HG03558 (cell line): Measurements from ENCODE around the gene AURKAIP1.

Experiments
- ATAC-seq: cut with Tn5 transposase; IDR thresholded peaks from one replicate; pipeline ENCODE4 v1.9.1; 2021; ENCODE audit warnings: moderate number of reproducible peaks; ENCODE audit not compliant: unreplicated experiment; ENCODE audit errors: extremely low read depth

Gene AURKAIP1

DNA sequence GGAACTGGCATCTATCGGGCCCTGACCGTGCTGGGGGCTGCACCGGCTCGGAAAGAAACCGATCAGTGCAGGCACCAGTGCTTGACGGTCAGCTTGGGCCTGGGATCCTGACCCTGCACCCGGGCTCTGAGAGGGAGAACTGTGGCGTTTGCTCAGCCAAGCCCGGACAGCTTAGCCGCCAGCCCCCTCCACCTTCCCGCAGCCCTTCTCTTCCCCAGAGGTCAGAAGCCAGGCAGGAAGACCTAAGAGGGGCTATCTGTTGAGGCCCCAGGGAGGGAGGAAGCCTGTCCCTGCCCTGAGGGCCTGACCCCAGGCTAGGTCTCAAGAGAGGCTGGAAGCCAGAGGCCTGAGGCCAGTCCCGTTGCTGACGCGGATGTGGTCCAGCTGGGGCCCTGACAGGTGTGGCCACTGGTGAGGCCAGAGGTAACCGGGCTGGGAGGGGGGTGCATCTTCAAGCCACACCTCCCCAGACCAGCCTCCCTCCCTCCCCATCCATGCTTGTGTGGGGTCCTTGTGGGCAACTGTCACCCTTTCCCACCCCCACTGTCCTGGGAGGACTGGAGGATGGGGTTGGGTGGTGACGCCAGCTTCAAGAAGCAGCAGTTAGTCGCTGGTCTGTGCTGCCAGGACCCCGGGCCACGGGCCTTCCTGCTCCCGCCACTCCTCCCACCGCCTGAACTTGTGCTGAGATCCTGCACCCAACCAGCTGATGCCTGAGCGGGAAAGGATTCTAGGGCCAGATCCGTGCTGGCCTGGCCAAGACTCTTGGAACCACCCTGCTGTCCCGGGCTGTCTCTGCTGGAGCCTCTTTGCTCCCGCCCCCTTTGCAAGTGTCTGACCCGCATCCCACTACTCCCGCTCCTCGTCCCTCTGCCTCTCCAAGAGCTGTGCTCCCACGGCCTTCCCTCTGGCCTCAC, 23.2 kb downstream of the AURKAIP1 start:
- no peak for ATAC-seq

DNA sequence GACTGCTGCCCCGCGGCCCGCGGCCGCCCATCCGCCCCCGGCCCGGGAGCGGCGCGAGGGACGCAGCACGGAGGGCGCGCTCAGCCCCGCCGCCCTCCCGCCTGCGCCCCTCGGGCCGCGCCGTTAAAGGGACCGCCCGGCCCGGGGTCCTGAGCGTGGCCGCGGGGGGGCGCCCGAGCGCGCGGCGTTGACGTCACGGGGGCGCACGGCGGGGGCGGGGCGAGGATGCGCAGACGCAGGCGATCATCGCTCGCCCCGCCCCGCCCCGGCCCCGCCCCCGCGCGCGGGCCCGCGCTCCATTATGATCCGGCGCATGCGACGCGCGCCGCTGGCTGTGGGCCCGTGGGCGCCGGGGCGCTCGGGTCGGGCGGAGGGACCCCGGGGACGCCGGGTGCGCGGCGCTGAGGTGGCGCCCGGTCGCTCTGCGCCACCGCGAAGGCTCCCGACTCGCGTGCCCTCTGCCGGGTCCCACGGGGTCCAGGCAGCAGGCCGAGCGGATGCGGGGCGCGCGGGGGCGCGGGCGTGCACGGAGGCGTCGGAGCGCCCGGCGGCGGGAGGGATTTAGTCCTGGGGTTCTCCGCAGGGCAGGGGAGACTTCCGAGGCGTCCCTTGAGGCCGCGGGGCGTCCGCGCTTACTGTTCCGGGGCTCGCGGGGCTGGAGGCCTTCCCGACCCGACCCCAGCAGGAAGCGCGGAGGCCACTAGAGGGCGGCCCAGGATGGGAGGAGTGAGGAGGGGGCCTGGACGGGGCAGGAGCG, 25.6 kb downstream of the AURKAIP1 start, which contains the start of gene DVL1:
TSS of gene DVL1 (minus strand) at position 163 of the 757 bp plus-strand sequence. CDS start 353 bp downstream, outside the sequence.
- no peak for ATAC-seq

DNA sequence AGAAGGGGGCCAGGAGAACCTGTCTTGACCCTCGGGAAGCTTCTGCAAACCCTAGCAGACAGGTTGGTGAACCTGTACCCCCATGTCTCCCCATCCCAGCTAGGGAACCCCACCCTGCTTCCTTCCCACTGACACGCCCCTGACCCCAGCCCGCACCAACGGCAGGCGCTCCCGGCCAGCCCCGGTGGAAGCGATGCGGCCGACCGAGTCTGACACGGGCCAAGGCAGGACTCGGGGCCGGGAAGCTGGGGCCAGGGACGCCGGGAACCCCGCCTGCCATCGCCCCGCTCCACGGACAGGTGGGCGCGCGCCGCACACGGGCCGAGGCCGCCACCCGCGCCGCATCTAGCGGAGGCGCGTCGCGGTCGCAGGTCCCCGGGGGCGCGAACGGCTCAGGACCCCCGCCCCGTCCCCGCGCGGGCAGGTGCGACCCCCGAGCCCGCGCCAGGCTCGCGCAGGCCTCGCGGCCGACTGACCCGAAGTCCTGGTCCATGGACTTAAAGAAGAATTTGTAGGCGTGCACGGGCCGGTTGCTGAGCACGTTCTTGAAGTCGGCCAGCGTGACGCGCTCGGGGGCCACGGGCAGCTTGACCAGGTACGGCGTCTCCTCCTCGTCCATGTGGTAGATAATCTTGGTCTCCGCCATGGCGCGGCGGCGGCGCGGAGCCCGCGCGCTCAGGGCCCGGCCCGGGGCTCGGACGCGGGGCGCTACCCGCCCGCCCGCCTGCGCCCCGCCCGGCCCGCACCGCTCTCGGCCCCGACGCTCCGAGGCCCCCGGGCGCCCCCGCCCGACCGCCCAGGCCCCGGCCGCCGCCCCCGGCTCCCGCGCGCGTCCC, 26.4 kb downstream of the AURKAIP1 start:
- no peak for ATAC-seq

DNA sequence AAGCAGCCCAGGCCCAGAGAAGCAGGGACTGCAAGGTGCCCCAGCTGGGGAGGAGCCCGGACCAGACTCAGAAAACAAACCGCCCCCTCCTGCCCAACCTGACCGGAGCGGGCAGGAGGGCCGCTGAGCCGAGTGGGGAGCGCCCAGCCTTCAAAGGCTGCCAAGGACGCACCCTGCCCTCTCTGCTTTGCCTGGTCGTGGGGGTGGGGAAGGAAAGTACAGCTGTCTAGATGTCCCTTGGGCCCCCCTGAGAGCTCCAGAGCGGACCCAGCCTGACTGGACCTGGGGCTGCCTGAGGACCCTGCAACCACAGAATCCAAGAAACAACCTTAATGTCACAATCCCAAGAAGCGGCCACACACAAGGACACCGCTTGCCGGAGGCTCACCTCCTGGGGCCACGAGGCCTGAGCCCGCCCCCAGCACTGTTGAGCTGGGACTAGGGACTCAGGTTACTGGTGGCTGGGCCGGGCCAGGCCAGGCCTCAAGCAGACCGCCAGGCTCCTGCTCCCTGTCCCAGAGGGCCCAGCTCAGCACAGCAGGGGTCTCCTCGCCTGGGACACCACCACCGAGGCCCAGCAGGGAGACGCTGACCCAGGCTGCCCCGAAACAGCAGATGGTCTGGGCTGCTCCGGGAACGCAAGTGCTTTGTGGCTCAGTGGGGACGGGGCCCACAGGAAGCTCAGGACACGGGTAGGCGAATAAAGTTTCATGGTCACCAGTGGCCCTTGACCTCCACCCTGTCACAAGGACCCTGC, 27.2 kb downstream of the AURKAIP1 start:
- no peak for ATAC-seq

DNA sequence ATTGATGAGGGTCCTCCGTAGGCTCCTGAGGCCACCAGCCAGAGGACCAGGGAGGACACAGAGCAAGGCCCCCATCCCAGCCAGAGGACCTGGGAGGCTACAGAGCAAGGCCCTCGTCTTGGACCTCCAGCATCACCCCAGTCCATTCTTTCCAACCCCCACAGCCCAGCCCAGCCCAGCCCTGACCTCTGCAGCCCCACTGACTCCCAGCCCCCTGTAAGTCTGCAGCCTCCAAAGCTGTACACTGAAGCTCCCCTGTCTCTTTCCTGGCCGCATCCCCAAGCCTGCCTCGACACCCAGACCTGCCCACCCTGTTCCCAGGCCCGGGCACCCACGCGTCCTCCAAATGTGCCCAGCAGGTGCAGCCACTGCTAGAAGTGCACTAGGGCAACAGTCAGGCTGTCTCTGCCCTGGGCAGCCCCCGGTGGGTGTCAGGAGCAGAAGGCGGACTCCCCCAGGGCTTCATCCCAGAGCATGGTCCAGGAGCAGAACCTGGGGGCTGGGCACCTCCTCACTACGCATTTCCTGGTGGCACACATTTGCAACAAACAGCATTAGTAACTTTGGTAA, 27.9 kb downstream of the AURKAIP1 start:
- ATAC-seq = no peak

DNA sequence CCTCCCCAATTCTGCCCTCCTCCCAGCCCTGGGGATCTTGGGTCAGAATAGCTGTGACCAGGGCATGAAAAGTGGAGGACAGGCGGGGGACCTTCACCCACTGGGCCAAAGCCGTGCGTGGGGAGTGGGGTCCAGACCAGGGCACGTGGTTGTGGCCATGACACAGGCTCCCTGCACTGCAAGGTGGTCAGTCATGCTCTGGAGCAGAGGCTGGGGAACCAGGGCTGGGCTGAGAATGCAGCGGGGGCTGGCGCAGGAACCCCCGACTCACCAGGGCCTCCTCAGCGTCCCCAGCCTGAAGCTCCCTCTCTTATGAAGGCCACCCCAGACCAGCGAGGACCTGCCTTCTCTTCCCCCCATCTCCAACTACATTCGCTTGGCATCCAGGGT, 28.5 kb downstream of the AURKAIP1 start:
- no peak for ATAC-seq

DNA sequence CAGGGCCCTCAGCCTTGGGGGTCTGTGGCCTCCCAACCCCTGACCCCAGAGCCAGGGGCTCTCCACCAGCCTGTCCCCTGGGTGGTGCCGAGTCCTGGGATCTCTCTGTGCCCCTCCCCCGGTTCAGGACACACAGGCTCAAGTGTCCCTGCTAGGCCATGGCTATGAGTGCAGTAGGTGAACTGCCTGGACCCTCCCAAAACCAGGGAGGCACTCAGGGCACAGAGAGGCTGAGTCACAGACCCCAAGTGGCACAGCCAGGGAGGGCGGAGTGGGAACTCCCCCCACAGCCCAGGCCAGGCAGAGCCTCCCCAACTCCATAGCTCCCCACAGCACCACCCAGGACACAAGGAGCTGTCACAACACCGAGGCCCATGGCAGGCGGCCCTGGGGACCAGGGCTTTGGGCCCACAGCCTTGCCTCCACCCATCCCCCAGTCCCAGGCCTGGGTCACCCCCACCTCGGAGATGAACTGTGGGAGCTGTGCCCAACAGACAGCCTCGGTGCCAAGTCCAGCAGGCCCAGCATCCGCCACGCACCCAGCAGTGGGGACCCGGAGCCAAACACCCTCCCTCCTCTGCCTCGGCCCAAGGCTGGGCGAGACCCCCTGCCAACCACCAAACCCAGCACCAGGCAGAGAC, 29.0 kb downstream of the AURKAIP1 start:
- no peak for ATAC-seq

DNA sequence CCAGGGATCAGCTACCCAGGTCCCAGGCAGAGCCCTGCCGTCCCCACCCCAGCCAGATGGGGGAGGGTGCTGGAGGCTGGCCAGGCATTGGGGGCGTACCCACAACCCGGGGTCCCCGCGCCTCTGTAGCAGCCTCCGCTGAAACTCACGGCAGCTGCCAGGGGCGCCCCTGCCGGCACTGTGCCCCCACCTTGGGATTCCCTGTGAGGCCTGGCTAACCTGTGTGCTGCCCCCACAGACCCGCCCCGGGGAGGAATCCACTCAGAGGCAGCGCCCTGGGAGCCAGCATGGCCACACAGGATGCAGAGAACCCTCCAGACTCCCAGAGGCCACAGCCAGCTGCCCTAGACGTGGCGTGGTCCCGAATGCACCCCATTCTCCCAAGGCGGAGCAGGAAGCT, 29.6 kb downstream of the AURKAIP1 start:
- no peak for ATAC-seq

DNA sequence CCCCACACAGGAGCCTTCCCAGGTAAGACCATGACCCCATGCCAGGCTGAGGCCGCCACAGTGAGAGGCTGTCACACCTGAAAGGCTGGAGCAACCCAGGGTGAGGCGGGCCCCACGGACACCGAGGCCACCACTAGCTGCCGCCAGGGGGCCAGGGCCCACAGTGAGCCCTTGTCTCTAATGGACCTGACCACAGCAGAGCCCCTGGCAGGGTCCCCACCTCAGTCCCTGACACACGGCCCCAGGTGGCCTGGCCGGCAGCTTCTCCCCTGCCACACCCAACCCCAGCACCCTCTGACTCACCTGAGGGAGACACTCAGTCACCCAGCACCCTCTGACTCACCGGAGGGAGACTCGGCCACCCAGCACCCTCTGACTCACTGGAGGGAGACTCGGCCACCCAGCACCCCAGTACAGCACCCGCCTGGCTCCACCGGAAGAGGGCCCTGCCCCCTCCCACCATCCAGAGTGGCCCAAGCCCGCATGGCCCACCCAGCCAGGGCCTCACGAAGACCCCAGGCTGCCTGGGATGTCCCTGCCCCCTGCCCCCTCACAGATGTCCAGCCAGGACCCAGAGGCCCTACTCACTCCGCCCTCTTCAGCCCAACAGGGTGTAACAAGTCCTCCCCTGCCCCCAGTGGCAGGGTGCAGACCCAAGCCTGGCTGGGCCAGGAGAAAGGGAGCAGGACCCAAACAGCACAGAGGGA, 30.2 kb downstream of the AURKAIP1 start:
- no peak for ATAC-seq

DNA sequence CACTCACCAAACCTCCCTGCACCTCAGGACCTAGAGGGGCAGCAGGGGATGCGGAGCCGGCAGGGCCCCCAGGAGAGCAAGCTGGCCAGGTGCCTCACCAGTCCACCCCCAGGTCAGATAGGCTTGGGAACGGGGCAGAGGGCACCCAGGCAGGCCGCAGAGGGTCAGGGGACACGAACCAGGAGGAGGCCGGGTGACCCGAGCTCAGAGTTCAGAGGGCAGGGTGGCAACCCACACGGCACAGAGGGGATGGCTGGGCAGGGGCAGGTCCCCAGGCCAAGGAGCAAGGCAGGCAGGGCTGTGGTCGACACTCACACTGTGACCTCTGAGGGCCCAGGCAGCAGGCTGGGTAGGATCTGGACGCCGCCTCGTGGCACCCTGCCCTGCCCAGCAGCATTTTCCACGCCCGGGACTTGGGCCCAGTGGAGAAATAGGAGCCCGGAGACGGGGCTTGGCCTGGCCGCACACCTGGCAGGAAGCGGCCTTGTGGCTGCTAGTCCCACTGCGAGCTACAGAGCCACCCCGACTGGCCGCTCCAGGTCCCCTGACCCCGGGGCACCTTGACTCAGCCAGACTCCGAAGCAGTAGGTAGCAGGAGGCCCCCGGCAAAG, 31.1 kb downstream of the AURKAIP1 start:
- ATAC-seq = no peak

DNA sequence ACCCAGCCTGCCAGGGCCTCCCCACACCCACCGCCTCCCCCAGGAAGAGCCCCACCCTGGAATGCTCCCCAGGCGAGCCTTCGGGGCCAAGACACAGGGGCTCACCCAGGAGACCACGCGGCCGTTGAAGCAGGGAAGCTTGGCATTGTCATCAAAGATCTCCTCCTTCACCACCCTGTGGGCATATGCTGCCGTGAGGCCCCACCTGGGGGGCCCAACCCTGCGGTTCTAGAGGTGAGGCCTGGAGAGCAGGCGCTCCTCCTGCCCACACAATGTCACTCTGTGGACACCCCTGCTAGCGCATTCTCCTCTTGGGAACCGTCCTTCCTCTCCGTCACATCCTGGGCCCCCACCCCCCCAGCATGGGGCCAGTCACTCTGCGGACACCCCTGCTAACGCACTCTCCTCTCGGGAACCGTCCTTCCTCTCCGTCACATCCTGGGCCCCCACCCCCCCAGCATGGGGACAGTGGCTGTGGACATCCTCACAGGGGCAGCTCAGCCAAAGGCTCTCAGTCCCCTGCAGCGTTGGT, 32.4 kb downstream of the AURKAIP1 start:
- no peak for ATAC-seq

DNA sequence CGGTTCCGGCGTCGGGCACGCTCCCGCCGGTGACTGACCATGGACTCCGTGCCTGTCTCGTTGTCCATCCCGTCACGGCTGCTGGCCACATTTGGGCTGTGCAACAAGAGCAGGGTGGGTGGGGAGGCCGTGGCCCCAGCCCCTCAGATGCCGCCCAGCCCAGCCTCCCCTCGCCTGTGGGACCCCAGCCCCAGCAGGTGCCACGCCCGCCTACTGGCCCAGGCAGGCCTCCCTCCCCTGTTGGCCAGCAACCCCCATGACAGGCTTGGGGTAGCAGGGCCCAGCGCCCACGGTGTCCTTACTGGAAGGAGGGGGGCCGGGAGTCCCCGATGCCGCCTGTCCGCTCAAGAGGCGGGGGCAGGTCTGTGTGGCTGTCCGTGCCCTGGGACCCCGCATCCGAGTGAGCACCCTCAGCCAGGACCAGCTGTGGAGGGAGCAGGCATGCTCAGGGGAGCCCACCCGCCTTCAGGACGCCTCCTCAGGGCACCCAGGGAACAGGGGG, 32.9 kb downstream of the AURKAIP1 start:
- ATAC-seq = no peak

DNA sequence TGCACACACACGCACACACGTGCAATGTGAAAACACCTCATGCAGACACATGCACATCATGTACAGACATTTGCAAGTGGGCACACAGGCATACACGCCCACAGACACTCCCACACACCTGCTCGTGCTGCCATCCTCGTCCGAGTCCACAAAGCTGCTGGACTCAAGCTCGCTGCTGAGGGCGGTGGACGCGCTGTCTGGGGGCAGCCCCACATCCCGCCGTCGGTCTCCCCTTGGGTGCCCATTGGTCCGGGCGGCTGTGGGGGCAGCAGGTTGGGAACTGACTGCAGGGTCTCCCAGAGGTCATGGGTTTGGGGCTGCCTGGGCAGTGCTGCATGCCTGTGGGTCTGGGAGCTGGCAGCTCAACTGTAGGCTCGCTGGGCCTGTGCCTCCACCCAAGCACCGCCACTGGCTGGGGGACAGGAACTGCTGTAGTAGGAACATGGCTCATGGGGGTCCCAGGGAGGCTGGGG, 33.4 kb downstream of the AURKAIP1 start:
- no peak for ATAC-seq

DNA sequence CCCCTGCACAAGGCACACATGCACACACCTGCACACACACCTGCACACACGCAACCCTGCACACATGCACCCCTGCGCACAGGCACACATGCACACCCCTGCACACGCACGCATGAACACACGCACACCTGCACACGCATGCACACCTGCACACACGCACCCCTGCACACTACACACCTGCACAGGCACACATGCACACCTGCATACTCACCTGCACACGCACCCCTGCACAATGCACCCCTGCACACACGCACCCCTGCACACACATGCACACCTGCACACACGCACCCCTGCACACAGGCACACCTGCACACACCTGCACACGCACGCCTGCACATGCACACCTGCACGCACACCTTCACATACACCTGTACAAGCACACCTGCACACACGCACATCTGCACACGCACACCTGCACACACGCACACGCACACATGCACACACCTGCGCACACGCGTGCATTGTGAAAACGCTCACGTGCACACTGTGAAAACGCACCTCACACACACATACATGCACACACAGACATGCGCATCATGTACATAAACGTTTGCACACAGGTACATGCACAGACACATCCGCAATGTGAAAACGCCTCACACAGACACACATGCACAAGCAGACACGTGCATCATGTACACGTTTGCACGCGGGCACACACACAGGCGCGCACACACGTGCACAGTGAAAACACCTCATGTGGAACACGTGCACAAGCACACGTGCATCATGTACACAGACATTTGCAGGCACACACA, 34.0 kb downstream of the AURKAIP1 start:
- no peak for ATAC-seq

DNA sequence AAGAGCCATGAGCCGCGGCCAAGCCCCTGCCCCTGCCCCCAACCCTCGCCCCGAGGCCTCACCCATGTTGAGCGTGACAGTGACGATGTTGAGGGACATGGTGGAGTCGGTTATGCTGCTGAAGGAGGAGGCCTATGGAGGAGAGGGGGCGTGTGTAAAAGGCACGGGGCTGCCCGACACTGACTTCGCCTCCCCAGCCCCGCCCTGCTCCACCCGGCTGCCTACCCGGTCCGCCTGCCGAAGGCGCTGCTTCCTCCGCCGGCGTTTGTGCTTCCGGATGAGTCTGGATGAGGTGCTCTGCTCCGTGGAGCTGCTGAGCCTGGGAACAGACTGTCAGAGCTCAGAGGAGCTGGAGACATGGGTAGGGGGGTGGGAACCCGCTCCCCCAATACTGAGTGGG, 34.8 kb downstream of the AURKAIP1 start:
- no peak for ATAC-seq

DNA sequence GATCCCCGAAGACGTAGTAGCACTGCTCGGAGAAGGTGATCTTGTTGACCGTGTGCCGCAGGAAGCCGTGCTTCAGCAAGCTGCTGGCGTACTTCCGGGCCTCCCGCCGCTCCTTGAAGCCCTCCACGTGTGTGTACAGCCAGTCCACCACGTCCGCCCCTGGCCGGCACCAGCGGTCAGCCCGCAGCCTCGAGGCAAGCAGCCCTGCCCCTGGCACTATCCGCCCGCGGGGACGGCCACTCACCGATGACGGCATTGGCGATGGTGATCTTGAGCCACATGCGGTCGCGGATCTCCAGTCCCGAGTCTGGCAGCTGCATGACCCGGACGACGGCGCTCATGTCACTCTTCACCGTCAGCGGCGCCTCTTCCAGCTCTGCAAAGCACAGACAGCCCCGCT, 36.7 kb downstream of the AURKAIP1 start:
- ATAC-seq = no peak

DNA sequence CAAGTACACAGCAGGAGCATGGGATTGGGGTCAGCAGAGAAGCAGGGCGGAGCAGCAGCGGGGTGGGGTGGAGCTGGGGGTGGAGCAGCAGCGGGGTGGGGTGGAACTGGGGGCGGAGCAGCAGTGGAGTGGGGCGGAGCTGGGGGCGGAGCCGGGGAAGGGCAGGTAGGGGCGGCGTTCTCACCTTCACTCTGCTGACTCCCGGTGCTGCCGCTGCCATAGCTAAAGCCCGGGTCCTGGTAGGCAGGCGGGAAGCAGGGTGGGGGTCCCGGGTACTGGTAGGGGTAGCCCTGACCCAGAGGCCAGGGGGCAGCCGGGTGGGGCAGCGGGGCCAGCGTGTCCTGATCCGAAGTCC, 37.2 kb downstream of the AURKAIP1 start:
- no peak for ATAC-seq
